Endothelial cell of umbilical vein (primary cell): Measurements from ENCODE around the gene EFNA4. TPM values are rescaled to one million over a fixed set of nuclear protein-coding genes. Genes with fewer than 3 reads are reported as not detected.

ENCODE experiments used
- BruUV-seq: library from RNA; stranded (reverse); fragments of 400-500 nt; replicated peaks from 2 replicates; lab custom pipeline; 2021; lab: Mats Ljungman, UMichigan
- CTCF ChIA-PET: fragments of 300-600, 350-600 bp; sonication (Branson Sonifier 250); formaldehyde crosslinking; loops from one replicate; lab custom pipeline; 2021; ENCODE audit warnings: antibody characterized with exemption, inconsistent platforms; lab: Charles Lee
- POLR2A ChIA-PET: fragments of 300-600, 350-600 bp; sonication (Branson Sonifier 250); formaldehyde crosslinking; loops from one replicate; lab custom pipeline; 2021; ENCODE audit warnings: antibody characterized with exemption, inconsistent platforms; lab: Charles Lee
- DNase-seq: peaks from one replicate; pipeline ENCODE4 v3.0.0-alpha.2; 2011; ENCODE audit warnings: low read depth, low spot score
- FAIRE-seq: peaks from 2 replicates; lab custom pipeline; 2011; peaks lifted over from hg19 to GRCh38; lab: Jason Lieb, UNC
- H2AFZ ChIP-seq: 2 replicates; pipeline ENCODE4 v1.6.0; 2012; ENCODE audit warnings: low read depth, low read length, control low read depth, inconsistent platforms
- H3K27ac ChIP-seq: 2 replicates; pipeline ENCODE4 v1.5.1; 2011; ENCODE audit warnings: low read depth, mild to moderate bottlenecking, control low read depth, low read length, moderate library complexity; ENCODE audit not compliant: insufficient read depth
- H3K27me3 ChIP-seq, 2 experiments: 2 replicates each; pipeline versions ENCODE4 v1.6.0 to v1.6.1; 2011; ENCODE audit warnings: low read length in 2 of 2, mixed read lengths in 1 of 2; ENCODE audit not compliant: control insufficient read depth in 2 of 2, insufficient read depth in 2 of 2
- H3K36me3 ChIP-seq, 2 experiments: 2 replicates in 1 of 2; 3 replicates in 1 of 2; pipeline ENCODE4 v1.5.1; 2011; ENCODE audit warnings: low read length in 2 of 2, mild to moderate bottlenecking in 1 of 2, moderate library complexity in 1 of 2; ENCODE audit not compliant: control insufficient read depth in 2 of 2, insufficient read depth in 2 of 2; ENCODE audit errors: extremely low read depth in 1 of 2
- H3K4me1 ChIP-seq: 3 replicates; pipeline ENCODE4 v1.5.1; 2011; ENCODE audit warnings: mild to moderate bottlenecking, low read length; ENCODE audit not compliant: control insufficient read depth, insufficient read depth; ENCODE audit errors: extremely low read depth
- H3K4me2 ChIP-seq: 2 replicates; pipeline ENCODE4 v1.6.1; 2011; ENCODE audit warnings: low read length, control low read depth, mixed read lengths; ENCODE audit not compliant: insufficient read depth
- H3K4me3 ChIP-seq, 3 experiments: fragments of 200-600 bp in 1 of 3; sonication (generic), shearing (Covaris generic) in 1 of 3; replicated peaks in 1 of 3; 2 replicates each; pipeline ENCODE4 v1.5.1; 2011 to 2016; ENCODE audit warnings: control low read depth in 3 of 3, low read length in 3 of 3, mild to moderate bottlenecking in 2 of 3, inconsistent platforms in 1 of 3, low read depth in 1 of 3, moderate library complexity in 1 of 3; ENCODE audit not compliant: insufficient read depth in 1 of 3
- H3K79me2 ChIP-seq: 2 replicates; pipeline ENCODE4 v1.6.0; 2012; ENCODE audit warnings: low read length, inconsistent platforms; ENCODE audit not compliant: control insufficient read depth, insufficient read depth
- H3K9ac ChIP-seq: replicated peaks from 2 replicates; pipeline ENCODE3; 2011; ENCODE audit warnings: low read length, control low read depth; ENCODE audit not compliant: insufficient read depth; ENCODE audit errors: extremely low read depth
- H3K9me1 ChIP-seq: replicated peaks from 3 replicates; pipeline ENCODE4 v1.6.0; 2011; ENCODE audit warnings: mild to moderate bottlenecking, low read length; ENCODE audit not compliant: control insufficient read depth, insufficient read depth; ENCODE audit errors: extremely low read depth
- H3K9me3 ChIP-seq: replicated peaks from 2 replicates; pipeline ENCODE4 v1.5.1; 2012; ENCODE audit warnings: low read length, inconsistent platforms; ENCODE audit not compliant: control insufficient read depth, insufficient read depth
- H4K20me1 ChIP-seq: replicated peaks from 2 replicates; pipeline ENCODE3; 2011; ENCODE audit warnings: mild to moderate bottlenecking, low read length; ENCODE audit not compliant: control insufficient read depth, insufficient read depth; ENCODE audit errors: extremely low read depth
- EZH2 ChIP-seq: IDR thresholded peaks from 2 replicates; pipeline ENCODE4 v1.6.1; 2012; ENCODE audit warnings: borderline replicate concordance, low read depth, mild to moderate bottlenecking, moderate library complexity, low read length, inconsistent platforms; ENCODE audit not compliant: severe bottlenecking
- FOS ChIP-seq: IDR thresholded peaks from 2 replicates; pipeline ENCODE4 v1.6.1; 2011; ENCODE audit warnings: mild to moderate bottlenecking, low read length, moderate library complexity, borderline replicate concordance; ENCODE audit not compliant: insufficient read depth
- GATA2 ChIP-seq: IDR thresholded peaks from 2 replicates; pipeline ENCODE4 v1.7.0; 2011; ENCODE audit warnings: low read depth, mild to moderate bottlenecking, moderate library complexity, mixed read lengths, low read length; ENCODE audit not compliant: insufficient read length, insufficient read depth
- JUN ChIP-seq: IDR thresholded peaks from 2 replicates; pipeline ENCODE4 v1.6.1; 2011; ENCODE audit warnings: borderline replicate concordance, low read depth; ENCODE audit not compliant: insufficient read length, insufficient read depth
- MYC ChIP-seq: IDR thresholded peaks from one replicate; pipeline ENCODE4 v1.6.1; 2011; ENCODE audit warnings: mild to moderate bottlenecking, low read depth, low read length
- POLR2A ChIP-seq: IDR thresholded peaks from 2 replicates; pipeline ENCODE4 v1.6.1; 2012; ENCODE audit warnings: low read depth, mild to moderate bottlenecking, control low read depth, low read length
- POLR2AphosphoS5 ChIP-seq: IDR thresholded peaks from 2 replicates; pipeline ENCODE4 v1.6.1; 2012; ENCODE audit warnings: low read depth, mild to moderate bottlenecking, control low read depth, low read length, moderate library complexity; ENCODE audit not compliant: insufficient read depth
- dilution Hi-C: fragments of 300-500 bp; cut with MboI; formaldehyde crosslinking; loops from one replicate; pipeline ENCODE4 v1.15.0; 2019; ENCODE audit warnings: low sequenced_read_pairs; ENCODE audit not compliant: extremely low pct_ligation_motif_present
- intact Hi-C: fragments of 100-400 bp; cut with micrococcal nuclease; formaldehyde crosslinking; loops from one replicate; pipeline ENCODE4 v1.10.0; 2022
- polyA plus RNA-seq, 4 experiments: library from polyadenylated mRNA; depleted of rRNA in 3 of 4; stranded (reverse) in 3 of 4; unstranded in 1 of 4; fragments of >200 nt; gene quantifications; 2 replicates each; pipeline versions ENCODE4 v1.2.1 to v1.2.3, GENCODE V29; 2011 to 2012; ENCODE audit warnings: missing spikeins in 1 of 4
- total RNA-seq: library from RNA; stranded (reverse); gene quantifications from 2 replicates; pipeline ENCODE4 v1.2.3, GENCODE V29; 2021
- TF ChIP-seq, protein P1 (sequence below), 2 donors: IDR thresholded peaks; 1 replicate in 1 of 2; 2 replicates in 1 of 2; pipeline ENCODE4 v1.5.1; 2011; ENCODE audit warnings: low read length in 2 of 2, mild to moderate bottlenecking in 2 of 2, moderate library complexity in 2 of 2, control low read depth in 1 of 2, inconsistent platforms in 1 of 2, low read depth in 1 of 2; ENCODE audit not compliant: insufficient read depth in 1 of 2; ENCODE audit errors: extremely low read depth in 1 of 2
- TF ChIP-seq, protein P2 (sequence below): IDR thresholded peaks from 2 replicates; pipeline ENCODE4 v1.6.1; 2011; ENCODE audit not compliant: insufficient read depth, insufficient read length

The EFNA4 gene
- total and polyA plus RNA-seq, 2 donors (not counting 3 experiments of a cell fraction or from before 2014, with no cell fraction given), result 16.5 to 25.2 TPM

DNA sequence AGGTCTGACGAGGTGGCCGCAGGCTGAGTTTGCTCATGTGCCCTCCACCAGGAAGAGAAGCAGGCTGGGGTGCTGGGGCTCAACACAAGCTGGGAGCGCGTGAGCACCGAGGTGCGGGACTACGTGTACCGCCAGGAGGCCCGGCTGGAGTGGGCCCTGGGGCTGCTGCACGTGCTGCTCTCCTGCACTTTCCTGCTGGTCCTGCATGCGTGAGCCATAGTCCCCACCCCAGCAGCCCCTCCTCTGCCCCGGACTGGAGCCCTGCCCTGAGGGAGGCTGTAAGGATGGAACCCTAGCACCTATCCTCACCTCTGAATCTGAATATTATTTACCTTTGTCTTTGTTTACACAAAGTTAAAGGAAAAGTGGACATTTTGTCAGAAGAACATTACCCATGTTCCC, 20.2 kb upstream of the EFNA4 start:
- FAIRE-seq, result no peak
- Histone ChIP-seq H3K27me3 (peaks cover 0 to 2% of the 10 kb centered on the region in 2 experiments), H3K4me3 (no peak overlapping the region), H3K79me2 (no peaks in the 10 kb centered on the region), H3K27ac (no peak overlapping the region), H3K4me2 (no peak overlapping the region), H3K4me1 (peaks cover 16% of the 10 kb centered on the region), H3K9ac (no peak overlapping the region), H3K9me3 (no peaks in the 10 kb centered on the region), H3K36me3 (no peaks in the 10 kb centered on the region), H4K20me1 (no peaks in the 10 kb centered on the region), H3K9me1 (no peaks in the 10 kb centered on the region), H2AFZ (no peak overlapping the region)
- no peak for TF ChIP-seq JUN
- no peak for TF ChIP-seq GATA2
- no peak for TF ChIP-seq EZH2
- TF ChIP-seq FOS, result no peak
- no peak for TF ChIP-seq MYC
- TF ChIP-seq, protein P1, sequence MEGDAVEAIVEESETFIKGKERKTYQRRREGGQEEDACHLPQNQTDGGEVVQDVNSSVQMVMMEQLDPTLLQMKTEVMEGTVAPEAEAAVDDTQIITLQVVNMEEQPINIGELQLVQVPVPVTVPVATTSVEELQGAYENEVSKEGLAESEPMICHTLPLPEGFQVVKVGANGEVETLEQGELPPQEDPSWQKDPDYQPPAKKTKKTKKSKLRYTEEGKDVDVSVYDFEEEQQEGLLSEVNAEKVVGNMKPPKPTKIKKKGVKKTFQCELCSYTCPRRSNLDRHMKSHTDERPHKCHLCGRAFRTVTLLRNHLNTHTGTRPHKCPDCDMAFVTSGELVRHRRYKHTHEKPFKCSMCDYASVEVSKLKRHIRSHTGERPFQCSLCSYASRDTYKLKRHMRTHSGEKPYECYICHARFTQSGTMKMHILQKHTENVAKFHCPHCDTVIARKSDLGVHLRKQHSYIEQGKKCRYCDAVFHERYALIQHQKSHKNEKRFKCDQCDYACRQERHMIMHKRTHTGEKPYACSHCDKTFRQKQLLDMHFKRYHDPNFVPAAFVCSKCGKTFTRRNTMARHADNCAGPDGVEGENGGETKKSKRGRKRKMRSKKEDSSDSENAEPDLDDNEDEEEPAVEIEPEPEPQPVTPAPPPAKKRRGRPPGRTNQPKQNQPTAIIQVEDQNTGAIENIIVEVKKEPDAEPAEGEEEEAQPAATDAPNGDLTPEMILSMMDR (IDR thresholded peaks at IDR 0.05; ENCODE audit: extremely low read depth in 1 of 2, insufficient read depth in 1 of 2, low read depth in 1 of 2, low read length in 2 of 2), result no peak
- no peak for TF ChIP-seq POLR2AphosphoS5
- TF ChIP-seq, protein P2, sequence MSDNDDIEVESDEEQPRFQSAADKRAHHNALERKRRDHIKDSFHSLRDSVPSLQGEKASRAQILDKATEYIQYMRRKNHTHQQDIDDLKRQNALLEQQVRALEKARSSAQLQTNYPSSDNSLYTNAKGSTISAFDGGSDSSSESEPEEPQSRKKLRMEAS, result no peak
- no peak for TF ChIP-seq POLR2A
- DNase-seq, result no peak
- intact Hi-C loops (no loop called here), dilution Hi-C loops (no loop called here)
- CTCF ChIA-PET, result interaction anchor here (0.7 to 4.5 kb wide), 13 partner anchors 8 to 435 kb away, joined by 4 to 67 read pairs (median 13); partner anchors contain the start of genes ADAM15, DCST1, DCST2 and EFNA4
- no TSS peak for BruUV-seq
- POLR2A ChIA-PET, result no interaction called here
